ENCODE measurements around the gene NCK2.

NCK2 gene

DNA sequence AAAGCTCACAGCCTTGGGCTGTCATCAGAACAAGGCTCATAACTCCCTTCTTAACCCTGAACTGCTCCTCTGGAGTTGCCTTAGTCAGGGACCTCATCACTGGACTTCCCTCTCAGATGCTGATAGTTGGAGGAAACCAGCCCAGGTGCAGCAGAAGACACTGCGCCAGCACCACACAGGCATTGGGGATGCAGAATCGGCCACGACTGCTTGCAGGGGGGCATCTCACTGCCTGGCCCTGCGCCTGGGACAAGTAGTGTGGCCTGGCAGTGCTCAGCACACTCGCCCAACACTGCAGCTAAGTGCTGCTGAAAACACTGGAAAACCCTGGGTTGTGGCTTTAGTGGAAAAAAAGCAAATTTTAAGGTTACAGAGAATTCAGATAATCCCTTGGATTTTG is 68.7 kb downstream of the NCK2 start:
- no peak for DNase-seq (ENCODE audit: low read depth in 3 of 3)

DNA sequence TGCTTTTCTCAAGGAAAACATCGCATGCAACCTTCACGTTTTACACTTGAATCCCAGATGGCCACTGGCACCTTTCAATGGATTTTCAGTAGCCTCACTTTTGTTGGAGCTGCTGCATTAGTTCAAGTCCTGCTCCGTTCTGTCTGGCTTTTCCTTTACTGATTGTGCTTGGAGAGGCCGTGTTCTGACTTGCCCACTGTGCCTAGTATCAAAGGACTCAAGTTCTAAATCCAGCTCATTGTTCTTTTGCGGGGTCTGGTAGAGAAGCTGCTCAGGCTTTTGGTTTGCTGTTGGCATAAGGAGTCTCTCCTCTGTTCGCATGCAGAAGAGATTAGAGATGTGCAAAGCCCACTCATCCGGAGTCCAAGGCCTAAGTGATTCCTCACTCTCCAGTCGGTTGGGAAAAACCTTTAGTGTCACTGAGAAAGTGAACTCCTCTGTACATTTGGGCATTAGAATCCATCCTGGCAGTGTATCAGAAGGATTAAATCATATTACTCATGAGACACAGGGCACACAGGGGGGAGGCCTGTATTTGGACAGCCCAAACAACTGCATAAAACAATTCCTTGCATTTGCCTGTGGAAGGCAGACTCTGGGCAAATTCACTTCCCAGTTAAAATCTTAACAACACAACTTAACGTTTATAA is 69.7 kb downstream of the NCK2 start:
- DNase-seq (ENCODE audit: low read depth in 3 of 3) = no peak

- DNase-seq (ENCODE audit: low read depth in 3 of 3) = no peak
Measured at GRCh38 chr2:105815401-105815800, 70.7 kb downstream of the NCK2 start.

DNA sequence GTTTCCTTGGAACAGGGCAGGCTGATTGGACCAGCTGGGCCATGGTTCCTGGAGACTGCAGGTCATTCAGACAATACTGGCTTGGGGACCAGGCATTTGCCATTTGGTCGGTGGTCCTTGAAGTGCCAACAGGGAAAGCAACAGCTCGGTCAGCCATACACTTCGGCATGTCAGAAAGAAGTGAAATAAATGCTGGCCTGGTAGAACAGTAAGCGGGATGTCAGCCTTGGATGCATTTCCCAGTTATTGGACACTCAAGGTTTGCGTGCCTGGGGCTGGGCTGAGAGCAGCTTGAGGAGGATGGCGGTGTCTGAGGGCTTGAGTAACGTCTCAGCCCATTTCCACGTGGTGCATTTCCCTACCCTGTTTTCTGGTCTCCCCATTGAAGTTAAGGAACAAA is 75.4 kb downstream of the NCK2 start:
- no peak for DNase-seq (ENCODE audit: low read depth in 3 of 3)

- DNase-seq (ENCODE audit: low read depth in 3 of 3) = no peak
Measured at GRCh38 chr2:105820691-105821090, 76.0 kb downstream of the NCK2 start.

GRCh38 chr2:105821428-105822125 is 76.9 kb downstream of the NCK2 start:
- DNase-seq (ENCODE audit: low read depth in 3 of 3) = no peak

DNA sequence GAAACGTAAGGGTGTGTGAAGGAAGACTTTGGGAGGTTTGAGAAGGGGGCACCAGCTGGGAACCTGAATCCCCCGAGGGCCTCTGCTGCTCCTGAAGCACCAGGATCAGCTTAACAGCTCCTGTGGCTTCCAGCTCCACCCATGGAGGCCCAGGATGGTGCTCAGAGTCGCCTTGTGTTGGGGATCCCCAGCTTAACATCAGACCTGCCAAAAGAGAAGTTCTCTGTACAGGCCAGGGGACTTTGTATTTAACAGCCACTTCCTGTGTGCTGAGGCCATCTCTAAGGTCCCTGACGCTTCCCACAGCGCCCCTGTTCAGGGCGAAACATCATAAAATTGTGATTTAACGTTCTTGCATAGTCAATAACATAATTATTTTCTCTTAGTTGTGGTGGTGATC is 77.5 kb downstream of the NCK2 start:
- DNase-seq (ENCODE audit: low read depth in 3 of 3) = no peak

DNA sequence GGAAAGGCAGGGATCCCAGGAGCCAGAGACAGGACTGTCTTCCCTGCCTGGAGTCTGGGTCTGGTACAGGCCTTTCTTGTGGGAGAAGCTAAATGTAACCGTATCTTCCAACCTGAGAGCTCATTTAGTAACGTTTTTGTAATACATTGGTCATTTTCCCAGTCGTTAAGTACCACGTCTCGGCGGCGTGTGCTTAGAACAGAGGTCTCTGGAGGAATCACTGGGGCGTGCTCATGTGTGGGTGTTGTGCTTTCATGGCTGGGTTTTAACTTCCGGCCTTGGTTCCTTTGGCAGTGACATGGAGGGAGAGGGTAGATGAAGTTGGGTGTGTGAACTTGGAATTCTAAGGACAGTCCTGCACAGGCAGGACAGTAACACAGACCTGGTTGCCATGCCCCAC is 79.7 kb downstream of the NCK2 start:
- DNase-seq (ENCODE audit: low read depth in 3 of 3) = no peak

DNA sequence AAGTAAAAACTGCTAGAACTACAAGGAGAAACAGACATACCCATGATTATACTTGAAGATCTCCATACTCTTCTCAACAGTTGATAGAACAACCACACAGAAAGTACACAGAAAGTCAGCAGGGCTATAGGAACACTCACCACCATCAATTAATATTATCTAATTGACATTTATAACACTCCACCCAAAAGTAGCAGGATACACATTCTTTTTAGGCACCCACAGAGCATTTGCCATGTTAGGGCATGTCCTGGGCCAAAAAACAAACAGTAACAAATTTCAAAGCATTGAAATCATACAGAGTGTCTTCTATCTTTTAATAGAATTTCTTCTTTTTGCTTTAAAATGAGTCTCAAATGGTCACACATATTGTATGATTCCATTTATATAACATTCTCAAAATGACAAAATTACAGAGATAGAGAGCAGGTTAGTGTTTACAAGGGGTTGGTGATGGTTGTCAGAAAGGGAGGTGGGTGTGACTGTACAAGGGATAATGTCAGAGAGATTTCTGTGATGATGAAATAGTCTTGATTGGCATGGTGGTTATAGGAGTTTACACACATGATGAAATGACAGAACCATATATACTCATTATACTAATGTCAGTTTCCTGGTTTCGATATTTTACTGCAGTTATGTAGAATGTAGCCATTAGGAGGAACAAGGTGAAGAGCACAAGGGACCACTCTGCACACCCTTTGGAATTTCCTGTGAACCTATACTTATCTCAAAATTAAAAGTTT is 82.8 kb downstream of the NCK2 start:
- no peak for DNase-seq (ENCODE audit: low read depth in 3 of 3)

GRCh38 chr2:105828558-105828957 is 83.8 kb downstream of the NCK2 start:
- no peak for DNase-seq (ENCODE audit: low read depth in 3 of 3)

DNA sequence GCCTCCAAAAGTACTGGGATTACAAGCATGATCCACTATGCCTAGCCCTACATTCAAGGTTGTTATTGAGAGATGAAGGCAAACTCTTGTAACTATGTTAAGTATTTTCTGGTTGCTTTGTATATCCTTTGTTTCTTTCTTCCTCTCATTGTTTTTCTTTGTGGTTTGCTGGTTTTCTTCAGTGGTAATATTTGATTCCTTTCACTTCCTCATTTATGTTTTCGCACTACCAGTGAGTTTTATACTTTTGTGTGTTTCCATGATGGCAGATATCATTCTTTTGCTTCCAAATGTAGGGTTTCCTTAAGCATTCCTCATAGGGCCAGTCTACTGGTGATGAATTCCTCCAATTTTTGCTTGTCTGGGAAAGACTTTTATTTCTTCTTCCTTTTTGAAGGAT is 90.2 kb downstream of the NCK2 start:
- DNase-seq (ENCODE audit: low read depth in 3 of 3) = no peak

DNA sequence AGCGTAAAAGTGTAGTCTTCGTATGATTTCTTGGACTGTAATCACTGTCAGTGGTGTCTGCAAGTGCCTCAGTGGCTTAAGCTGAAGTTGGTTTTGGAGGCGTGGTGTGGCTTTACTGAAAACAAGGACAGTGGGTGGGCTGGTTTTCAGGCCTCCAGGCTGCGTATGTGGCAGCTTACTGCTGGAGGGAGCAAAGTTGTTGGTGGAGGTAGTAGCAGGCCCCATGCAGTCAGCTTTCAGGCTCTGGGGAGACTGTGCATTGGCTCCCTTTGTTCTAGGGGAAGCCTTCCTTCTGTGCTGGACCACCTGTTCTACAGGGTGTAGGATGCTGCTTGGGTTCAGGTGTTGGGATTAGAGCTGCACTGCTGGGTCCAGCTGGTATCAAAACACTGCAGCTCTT is 91.6 kb downstream of the NCK2 start:
- DNase-seq (ENCODE audit: low read depth in 3 of 3) = no peak

DNA sequence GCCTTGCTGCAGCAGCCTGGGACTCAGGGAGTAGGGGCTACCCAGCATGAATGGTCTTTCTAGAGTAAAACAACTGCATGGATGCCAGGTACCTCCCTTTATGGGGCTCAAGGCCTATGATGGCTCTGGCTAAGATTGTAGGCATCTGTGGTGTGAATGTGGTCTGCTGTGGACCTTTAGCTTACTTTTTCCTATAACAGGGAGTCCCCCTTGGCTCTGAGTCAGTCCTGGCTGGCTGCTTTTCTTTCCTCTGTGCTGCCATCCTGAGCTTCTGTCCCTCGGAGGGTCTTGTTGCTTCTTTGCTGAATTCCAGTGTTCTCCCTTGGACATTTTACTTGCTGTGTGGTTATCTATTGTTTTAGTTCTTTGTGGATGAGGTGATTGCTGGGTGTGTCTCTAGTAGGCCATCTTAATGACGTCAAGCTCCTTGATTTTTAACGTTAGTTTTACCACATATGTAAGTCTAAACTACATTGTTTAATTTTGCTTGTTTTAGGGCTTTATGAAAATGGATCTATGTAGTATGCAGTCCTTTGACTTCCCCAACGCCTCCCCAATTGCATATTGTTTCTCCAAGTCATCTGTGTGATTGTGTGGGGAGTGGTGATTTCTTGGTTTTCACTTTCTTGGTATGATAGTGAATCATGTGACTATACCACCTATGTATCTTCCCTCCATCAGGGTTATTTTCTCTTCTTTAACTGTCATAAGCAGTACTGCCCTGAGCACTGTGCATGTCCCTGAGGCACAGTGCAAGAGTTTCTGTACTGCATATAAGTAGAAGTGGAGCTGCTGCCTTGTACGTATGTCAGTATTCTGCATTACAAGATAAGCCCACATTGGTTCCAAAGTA is 92.4 kb downstream of the NCK2 start:
- DNase-seq (ENCODE audit: low read depth in 3 of 3) = peak in 1 of 3 experiments; percentile 39

DNA sequence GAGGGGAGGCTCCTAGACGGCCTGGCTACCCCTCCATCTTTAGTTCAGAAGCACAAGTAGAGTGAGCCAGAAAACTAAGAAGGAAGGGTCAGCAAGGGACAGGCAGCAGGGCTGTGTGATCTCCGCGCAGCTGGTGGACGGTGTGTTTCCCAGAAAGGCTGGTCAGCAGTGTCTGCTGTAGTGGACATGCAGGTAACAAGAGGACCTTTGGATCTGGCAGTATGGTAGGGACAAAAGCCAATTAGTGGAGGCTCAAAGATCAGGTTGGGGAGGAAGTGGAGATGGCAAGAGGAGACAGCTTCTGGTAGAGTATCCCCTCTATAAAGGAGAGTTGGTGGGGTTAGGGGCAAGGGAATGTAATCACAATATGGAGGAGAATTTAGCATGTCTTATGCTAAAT is 95.1 kb downstream of the NCK2 start:
- no peak for DNase-seq (ENCODE audit: low read depth in 3 of 3)

- DNase-seq (ENCODE audit: low read depth in 3 of 3) = no peak
Measured at GRCh38 chr2:105840933-105841332, 96.2 kb downstream of the NCK2 start.

DNA sequence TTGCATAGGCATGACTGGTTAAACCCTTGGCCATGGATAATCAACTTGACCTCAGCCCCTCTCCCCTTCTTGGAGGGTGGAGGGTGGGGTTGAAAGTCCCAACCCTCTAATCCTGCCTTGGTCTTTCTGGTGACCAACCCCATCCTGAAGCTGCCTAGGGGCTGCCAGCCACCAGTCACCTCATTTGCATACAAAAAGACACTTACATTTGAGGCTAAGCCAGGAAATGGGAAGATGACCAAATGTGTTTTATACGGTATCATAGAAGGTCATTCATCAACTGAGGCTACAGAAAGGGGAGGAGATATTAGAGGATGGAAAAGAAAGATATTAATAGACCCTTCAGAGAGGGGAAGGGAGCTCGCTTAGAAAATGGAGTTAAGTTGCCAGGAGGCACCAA is 96.8 kb downstream of the NCK2 start:
- DNase-seq (ENCODE audit: low read depth in 3 of 3) = no peak

DNA sequence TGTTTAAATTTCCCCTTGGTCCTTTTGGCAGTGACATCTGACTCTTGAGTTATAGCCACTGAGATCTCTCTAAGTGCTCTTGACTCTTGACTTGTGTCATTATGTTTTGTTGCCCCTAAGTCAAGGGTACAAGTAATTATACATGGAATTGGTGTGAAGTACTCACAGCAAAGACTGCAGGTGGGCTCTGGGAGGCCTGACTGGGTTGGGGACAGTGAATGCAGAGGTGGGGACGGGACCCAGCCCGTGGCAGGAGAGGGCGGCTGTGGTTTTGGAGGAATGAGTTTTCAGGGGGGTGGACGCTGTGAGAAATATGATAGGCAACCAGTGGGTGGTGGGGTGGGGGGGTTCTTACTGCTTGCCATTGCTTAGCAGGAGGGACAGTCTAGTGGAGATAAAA is 97.8 kb downstream of the NCK2 start:
- DNase-seq (ENCODE audit: low read depth in 3 of 3) = no peak

DNA sequence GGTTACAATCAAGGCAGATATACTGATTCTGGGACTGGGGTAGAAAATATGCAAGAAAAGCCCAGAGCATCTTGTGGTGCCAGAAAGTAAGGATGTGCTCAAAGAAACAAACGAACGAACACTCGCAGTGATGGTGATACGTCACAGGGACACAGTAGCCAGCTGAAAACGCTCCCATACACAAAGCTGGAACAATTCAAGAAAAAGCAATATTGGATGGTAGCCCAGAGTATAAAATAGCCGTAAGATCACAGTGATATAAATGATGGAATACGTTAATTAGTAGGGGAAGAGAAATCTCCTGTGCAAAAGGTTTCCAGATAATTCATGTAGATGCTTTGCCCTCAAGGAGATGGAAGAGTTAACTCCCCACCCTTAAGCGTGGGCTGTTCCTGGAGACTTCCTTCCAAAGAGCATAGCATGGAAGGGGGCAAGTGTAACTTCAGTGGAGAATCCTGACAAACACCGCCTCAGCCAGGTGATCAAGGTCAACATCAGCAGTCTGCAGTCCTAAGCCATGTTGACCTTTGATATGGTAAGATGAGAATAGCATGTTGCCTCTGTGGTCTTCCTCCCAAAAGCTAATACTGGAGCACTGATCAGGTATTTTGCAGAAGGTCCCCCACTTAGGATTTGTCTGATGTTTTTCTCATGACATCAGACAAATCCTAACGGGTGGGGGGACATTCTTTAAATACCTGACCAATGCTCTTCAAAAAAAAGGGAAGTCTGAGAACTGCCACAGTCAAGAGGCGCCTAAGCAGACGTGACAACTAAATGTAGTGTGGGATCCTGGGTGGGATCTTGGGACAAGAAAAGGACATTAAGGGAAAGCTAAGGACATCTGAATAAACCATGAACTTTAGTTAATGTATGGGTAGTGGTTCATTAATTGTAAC is 99.0 kb downstream of the NCK2 start:
- no peak for DNase-seq (ENCODE audit: low read depth in 3 of 3)

DNA sequence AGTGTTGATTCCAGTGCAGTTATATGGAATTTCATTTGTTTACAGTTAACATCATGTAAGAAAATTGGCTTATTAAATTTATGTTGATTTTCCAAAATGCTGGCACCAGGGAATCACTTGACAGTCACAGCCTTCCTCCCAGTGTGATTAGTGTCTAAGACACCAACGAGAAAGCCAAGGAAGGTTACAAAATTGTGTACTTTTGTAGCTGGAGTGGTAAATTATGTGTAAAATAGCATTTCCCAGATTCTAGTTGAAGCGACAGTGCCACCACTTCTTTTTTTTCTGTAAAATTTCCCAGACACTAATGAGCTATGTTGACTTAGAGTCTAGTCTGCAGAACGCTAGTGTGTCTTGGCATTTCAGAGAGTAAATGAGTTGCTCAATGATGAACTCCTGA is 101.3 kb downstream of the NCK2 start:
- no peak for DNase-seq (ENCODE audit: low read depth in 3 of 3)

GRCh38 chr2:105847056-105847455 is 102.3 kb downstream of the NCK2 start:
- DNase-seq (ENCODE audit: low read depth in 3 of 3) = no peak

- DNase-seq (ENCODE audit: low read depth in 3 of 3) = no peak
Measured at GRCh38 chr2:105848367-105848766, 103.7 kb downstream of the NCK2 start.

All from stimulated activated CD4-positive, alpha-beta T cell treated with anti-CD3 and anti-CD28 coated beads, TNF-alpha, amount 100 ng/mL, for 24 hours (primary cell).